HepG2 (cell line): ENCODE measurements around the gene IFI30. TPM values are rescaled to one million over a fixed set of nuclear protein-coding genes. Genes with fewer than 3 reads are reported as not detected.

Source experiments
- ATAD3A ChIP-seq: sonication (generic); formaldehyde crosslinking; IDR thresholded peaks from 2 replicates; pipeline ENCODE4 v1.4.0; 2020; ENCODE audit warnings: missing genetic modification reagents
- ATF7-NPFF ChIP-seq: sonication (generic); formaldehyde crosslinking; IDR thresholded peaks from 2 replicates; pipeline ENCODE4 v1.8.1; 2023; ENCODE audit warnings: mild to moderate bottlenecking, low read depth, missing genetic modification reagents, moderate library complexity
- RAD21 ChIP-seq: fragments of 450-650 bp; formaldehyde crosslinking; IDR thresholded peaks from 2 replicates; pipeline ENCODE4 v1.5.0; 2020; ENCODE audit warnings: mild to moderate bottlenecking
- TCF7 ChIP-seq: sonication (generic); IDR thresholded peaks from 2 replicates; pipeline ENCODE4 v1.6.1; 2016; ENCODE audit warnings: antibody characterized with exemption, low read depth
- ZFP37 ChIP-seq: sonication (generic); formaldehyde crosslinking; IDR thresholded peaks from 2 replicates; pipeline ENCODE4 v1.4.0; 2020; ENCODE audit warnings: missing genetic modification reagents, borderline replicate concordance
- ZFX ChIP-seq: sonication (generic); formaldehyde crosslinking; IDR thresholded peaks from 2 replicates; pipeline ENCODE4 v1.4.0; 2020; ENCODE audit warnings: mild to moderate bottlenecking, low read depth, missing genetic modification reagents, moderate library complexity
- ZNF17 ChIP-seq: sonication (generic); formaldehyde crosslinking; IDR thresholded peaks from 2 replicates; pipeline ENCODE4 v1.5.0; 2020; ENCODE audit warnings: mild to moderate bottlenecking, missing genetic modification reagents
- polyA plus RNA-seq, 8 experiments: library from polyadenylated mRNA; depleted of rRNA in 3 of 8; stranded (reverse) in 7 of 8; unstranded in 1 of 8; fragments of >200 nt; fragmentation: Illumina TruSeq in 4 of 8; extraction: Trizol in 4 of 8; gene quantifications; 2 replicates each; pipeline versions ENCODE4 v1.2.1 to v1.2.3, GENCODE V29; 2011 to 2016; ENCODE audit warnings: low read depth in 4 of 8, missing spikeins in 1 of 8, mixed read lengths in 1 of 8; ENCODE audit not compliant: insufficient read depth in 1 of 8
- total RNA-seq, 5 experiments: library from RNA; depleted of rRNA; stranded (reverse); fragments of >200 nt; fragmentation: Illumina TruSeq; extraction: Trizol; gene quantifications; 2 replicates each; pipeline ENCODE4 v1.2.3, GENCODE V29; 2016; ENCODE audit warnings: low read depth in 1 of 5
- TF ChIP-seq, protein P1 (sequence below): sonication (generic); formaldehyde crosslinking; IDR thresholded peaks from 2 replicates; pipeline ENCODE4 v1.4.0; 2020; ENCODE audit warnings: mild to moderate bottlenecking, missing genetic modification reagents
- TF ChIP-seq, protein P2 (sequence below), 2 experiments: fragments of 450-650 bp in 1 of 2; sonication (generic) in 1 of 2; formaldehyde crosslinking in 1 of 2; IDR thresholded peaks; 2 replicates each; pipeline versions ENCODE4 v1.6.1 to v1.8.0; 2016 to 2022; ENCODE audit warnings: antibody characterized with exemption in 1 of 2, mild to moderate bottlenecking in 1 of 2, missing genetic modification reagents in 1 of 2
- TF ChIP-seq, protein P3 (sequence below): sonication (generic); formaldehyde crosslinking; IDR thresholded peaks from 2 replicates; pipeline ENCODE4 v1.4.0; 2020; ENCODE audit warnings: missing genetic modification reagents
- TF ChIP-seq, protein P4 (sequence below): sonication (generic); formaldehyde crosslinking; IDR thresholded peaks from 2 replicates; pipeline ENCODE4 v1.8.1; 2022; ENCODE audit warnings: low read depth, mild to moderate bottlenecking, missing genetic modification reagents

Gene IFI30
- total and polyA plus RNA-seq, 2 of the 13 experiments (the other 11 are each of a cell fraction or from before 2014, with no cell fraction given): 25.0 to 79.4 TPM

DNA sequence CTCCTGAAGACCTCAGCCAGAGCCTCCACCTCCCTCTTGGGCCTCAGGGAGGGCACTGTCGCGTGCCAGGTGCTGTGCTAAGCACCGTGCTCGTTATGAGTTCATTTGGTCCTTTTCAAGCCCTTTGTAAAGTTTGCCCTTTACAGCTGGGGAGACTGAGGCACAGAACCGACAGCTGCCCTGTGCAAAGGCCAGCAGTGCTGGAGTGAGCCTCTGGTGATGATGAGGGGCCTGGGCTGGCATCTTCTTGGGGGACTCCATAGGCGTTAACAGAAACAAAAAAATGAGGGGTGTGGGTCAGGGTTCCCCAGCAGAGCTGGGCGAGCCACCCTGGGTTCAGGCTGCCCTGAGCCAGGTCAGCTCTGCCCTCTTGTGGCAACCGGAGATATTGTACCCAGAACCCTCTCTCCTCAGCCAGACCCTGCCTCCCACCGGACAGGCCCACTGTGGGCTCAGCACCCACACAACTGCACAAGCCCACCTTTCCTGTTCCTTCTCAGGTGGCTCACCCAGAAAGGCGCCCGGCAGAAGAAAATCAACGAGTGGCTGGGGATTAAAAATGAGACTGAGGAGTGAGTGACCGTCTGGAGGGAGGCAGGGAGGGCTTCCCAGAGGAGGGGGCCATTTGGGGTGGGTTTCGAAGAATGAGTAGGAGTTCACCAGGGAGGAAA, 5.5 kb upstream of the IFI30 start (continued):
- TF ChIP-seq, protein P1, sequence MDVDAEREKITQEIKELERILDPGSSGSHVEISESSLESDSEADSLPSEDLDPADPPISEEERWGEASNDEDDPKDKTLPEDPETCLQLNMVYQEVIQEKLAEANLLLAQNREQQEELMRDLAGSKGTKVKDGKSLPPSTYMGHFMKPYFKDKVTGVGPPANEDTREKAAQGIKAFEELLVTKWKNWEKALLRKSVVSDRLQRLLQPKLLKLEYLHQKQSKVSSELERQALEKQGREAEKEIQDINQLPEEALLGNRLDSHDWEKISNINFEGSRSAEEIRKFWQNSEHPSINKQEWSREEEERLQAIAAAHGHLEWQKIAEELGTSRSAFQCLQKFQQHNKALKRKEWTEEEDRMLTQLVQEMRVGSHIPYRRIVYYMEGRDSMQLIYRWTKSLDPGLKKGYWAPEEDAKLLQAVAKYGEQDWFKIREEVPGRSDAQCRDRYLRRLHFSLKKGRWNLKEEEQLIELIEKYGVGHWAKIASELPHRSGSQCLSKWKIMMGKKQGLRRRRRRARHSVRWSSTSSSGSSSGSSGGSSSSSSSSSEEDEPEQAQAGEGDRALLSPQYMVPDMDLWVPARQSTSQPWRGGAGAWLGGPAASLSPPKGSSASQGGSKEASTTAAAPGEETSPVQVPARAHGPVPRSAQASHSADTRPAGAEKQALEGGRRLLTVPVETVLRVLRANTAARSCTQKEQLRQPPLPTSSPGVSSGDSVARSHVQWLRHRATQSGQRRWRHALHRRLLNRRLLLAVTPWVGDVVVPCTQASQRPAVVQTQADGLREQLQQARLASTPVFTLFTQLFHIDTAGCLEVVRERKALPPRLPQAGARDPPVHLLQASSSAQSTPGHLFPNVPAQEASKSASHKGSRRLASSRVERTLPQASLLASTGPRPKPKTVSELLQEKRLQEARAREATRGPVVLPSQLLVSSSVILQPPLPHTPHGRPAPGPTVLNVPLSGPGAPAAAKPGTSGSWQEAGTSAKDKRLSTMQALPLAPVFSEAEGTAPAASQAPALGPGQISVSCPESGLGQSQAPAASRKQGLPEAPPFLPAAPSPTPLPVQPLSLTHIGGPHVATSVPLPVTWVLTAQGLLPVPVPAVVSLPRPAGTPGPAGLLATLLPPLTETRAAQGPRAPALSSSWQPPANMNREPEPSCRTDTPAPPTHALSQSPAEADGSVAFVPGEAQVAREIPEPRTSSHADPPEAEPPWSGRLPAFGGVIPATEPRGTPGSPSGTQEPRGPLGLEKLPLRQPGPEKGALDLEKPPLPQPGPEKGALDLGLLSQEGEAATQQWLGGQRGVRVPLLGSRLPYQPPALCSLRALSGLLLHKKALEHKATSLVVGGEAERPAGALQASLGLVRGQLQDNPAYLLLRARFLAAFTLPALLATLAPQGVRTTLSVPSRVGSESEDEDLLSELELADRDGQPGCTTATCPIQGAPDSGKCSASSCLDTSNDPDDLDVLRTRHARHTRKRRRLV (CRISPR knock-in tag): no peak
- no peak for TF ChIP-seq ZFX (CRISPR knock-in tag)
- no peak for TF ChIP-seq ATAD3A (CRISPR knock-in tag)
- TF ChIP-seq, protein P2, sequence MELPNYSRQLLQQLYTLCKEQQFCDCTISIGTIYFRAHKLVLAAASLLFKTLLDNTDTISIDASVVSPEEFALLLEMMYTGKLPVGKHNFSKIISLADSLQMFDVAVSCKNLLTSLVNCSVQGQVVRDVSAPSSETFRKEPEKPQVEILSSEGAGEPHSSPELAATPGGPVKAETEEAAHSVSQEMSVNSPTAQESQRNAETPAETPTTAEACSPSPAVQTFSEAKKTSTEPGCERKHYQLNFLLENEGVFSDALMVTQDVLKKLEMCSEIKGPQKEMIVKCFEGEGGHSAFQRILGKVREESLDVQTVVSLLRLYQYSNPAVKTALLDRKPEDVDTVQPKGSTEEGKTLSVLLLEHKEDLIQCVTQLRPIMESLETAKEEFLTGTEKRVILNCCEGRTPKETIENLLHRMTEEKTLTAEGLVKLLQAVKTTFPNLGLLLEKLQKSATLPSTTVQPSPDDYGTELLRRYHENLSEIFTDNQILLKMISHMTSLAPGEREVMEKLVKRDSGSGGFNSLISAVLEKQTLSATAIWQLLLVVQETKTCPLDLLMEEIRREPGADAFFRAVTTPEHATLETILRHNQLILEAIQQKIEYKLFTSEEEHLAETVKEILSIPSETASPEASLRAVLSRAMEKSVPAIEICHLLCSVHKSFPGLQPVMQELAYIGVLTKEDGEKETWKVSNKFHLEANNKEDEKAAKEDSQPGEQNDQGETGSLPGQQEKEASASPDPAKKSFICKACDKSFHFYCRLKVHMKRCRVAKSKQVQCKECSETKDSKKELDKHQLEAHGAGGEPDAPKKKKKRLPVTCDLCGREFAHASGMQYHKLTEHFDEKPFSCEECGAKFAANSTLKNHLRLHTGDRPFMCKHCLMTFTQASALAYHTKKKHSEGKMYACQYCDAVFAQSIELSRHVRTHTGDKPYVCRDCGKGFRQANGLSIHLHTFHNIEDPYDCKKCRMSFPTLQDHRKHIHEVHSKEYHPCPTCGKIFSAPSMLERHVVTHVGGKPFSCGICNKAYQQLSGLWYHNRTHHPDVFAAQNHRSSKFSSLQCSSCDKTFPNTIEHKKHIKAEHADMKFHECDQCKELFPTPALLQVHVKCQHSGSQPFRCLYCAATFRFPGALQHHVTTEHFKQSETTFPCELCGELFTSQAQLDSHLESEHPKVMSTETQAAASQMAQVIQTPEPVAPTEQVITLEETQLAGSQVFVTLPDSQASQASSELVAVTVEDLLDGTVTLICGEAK (IDR thresholded peaks at IDR 0.05): no peak
- TF ChIP-seq, protein P2 (CRISPR knock-in tag; IDR thresholded peaks at IDR 0.05): no peak
- TF ChIP-seq ZNF17 (CRISPR knock-in tag): no peak
- no peak for TF ChIP-seq ZFP37 (CRISPR knock-in tag)
- TF ChIP-seq, protein P3, sequence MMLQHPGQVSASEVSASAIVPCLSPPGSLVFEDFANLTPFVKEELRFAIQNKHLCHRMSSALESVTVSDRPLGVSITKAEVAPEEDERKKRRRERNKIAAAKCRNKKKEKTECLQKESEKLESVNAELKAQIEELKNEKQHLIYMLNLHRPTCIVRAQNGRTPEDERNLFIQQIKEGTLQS (CRISPR knock-in tag): no peak
- TF ChIP-seq TCF7: no peak
- no peak for TF ChIP-seq ATF7-NPFF
- peak; percentile 78 for TF ChIP-seq RAD21 (CRISPR knock-in tag)
- TF ChIP-seq, protein P4, sequence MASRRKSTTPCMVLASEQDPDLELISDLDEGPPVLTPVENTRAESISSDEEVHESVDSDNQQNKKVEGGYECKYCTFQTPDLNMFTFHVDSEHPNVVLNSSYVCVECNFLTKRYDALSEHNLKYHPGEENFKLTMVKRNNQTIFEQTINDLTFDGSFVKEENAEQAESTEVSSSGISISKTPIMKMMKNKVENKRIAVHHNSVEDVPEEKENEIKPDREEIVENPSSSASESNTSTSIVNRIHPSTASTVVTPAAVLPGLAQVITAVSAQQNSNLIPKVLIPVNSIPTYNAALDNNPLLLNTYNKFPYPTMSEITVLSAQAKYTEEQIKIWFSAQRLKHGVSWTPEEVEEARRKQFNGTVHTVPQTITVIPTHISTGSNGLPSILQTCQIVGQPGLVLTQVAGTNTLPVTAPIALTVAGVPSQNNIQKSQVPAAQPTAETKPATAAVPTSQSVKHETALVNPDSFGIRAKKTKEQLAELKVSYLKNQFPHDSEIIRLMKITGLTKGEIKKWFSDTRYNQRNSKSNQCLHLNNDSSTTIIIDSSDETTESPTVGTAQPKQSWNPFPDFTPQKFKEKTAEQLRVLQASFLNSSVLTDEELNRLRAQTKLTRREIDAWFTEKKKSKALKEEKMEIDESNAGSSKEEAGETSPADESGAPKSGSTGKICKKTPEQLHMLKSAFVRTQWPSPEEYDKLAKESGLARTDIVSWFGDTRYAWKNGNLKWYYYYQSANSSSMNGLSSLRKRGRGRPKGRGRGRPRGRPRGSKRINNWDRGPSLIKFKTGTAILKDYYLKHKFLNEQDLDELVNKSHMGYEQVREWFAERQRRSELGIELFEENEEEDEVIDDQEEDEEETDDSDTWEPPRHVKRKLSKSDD (CRISPR knock-in tag): no peak
